Ovary (tissue), 9 donors: ENCODE data around the gene SLC39A2. TPM values are rescaled to one million over a fixed set of nuclear protein-coding genes. Genes with fewer than 3 reads are reported as not detected.

Source experiments
- DNase-seq, 5 donors: peaks; one replicate each; pipeline ENCODE4 v3.0.0-alpha.2; 2019 to 2020
- H3K27ac ChIP-seq, 2 donors: fragments of 200-600 bp; one replicate each; pipeline versions ENCODE4 v1.5.1 to v1.8.0; 2019 to 2022
- H3K27me3 ChIP-seq: fragments of 200-600 bp; one replicate; pipeline ENCODE4 v1.8.0; 2022
- H3K36me3 ChIP-seq: fragments of 200-600 bp; sonication (generic); one replicate; pipeline ENCODE4 v1.5.1; 2019
- H3K4me1 ChIP-seq: one replicate; pipeline ENCODE4 v1.8.1; 2013; ENCODE audit warnings: mild to moderate bottlenecking, moderate library complexity; ENCODE audit not compliant: insufficient read depth
- H3K4me3 ChIP-seq: fragments of 200-600 bp; sonication (generic); one replicate; pipeline ENCODE4 v1.5.1; 2017
- H3K9me3 ChIP-seq, 2 donors: fragments of 200-600 bp in 1 of 2; sonication (generic) in 1 of 2; one replicate each; pipeline versions ENCODE4 v1.5.1 to v1.8.1; 2013 to 2019; ENCODE audit warnings: mild to moderate bottlenecking in 1 of 2, moderate library complexity in 1 of 2
- CTCF ChIP-seq, 3 donors: fragments of 450-650 bp in 2 of 3; fragments of 200-600 bp in 1 of 3; IDR thresholded peaks; one replicate each; pipeline versions ENCODE4 v1.5.1 to v1.8.0; 2016 to 2022; ENCODE audit warnings: antibody characterized with exemption in 3 of 3, mild to moderate bottlenecking in 1 of 3
- EP300 ChIP-seq: sonication (generic); formaldehyde crosslinking; IDR thresholded peaks from one replicate; pipeline ENCODE4 v1.6.1; 2017; ENCODE audit warnings: antibody characterized with exemption
- POLR2A ChIP-seq: fragments of 450-650 bp; IDR thresholded peaks from one replicate; pipeline ENCODE4 v1.6.1; 2017; ENCODE audit warnings: antibody characterized with exemption, mild to moderate bottlenecking, moderate library complexity
- WGBS, 3 donors: extraction: QIAGEN DNeasy Blood & Tissue Kit in 1 of 3; methylation state at CpG; one replicate each; pipeline versions ENCODE4 v1.1.5 to v1.1.7; 2013 to 2017; 5-methylcytosine and 5-hydroxymethylcytosine counted together
- intact Hi-C, 4 donors: fragments of 100-400 bp; cut with DNase I; formaldehyde crosslinking; loops; one replicate each; pipeline versions ENCODE4 v1.11.0 to v1.15.1; 2022 to 2023
- microRNA-seq, 3 donors: library from miRNA; unstranded; fragments of <30 nt; microRNA quantifications; one replicate each; pipeline versions ENCODE4 to v1.2.0, GENCODE V29; 2019 to 2020
- polyA plus RNA-seq, 2 donors: library from polyadenylated mRNA; stranded (reverse); fragments of 200-250 nt in 1 of 2; fragments of 350-450 nt in 1 of 2; fragmentation: Illumina TruSeq in 1 of 2; extraction: RNeasy Lipid Tissue Mini Kit (QIAGEN cat#74804) in 1 of 2; gene quantifications; one replicate each; pipeline ENCODE4 v1.2.3, GENCODE V29; 2013 to 2014
- small RNA-seq: library from RNA; depleted of rRNA; stranded (forward); fragments of <200 nt; gene quantifications from one replicate; pipeline ENCODE3, GENCODE V24; 2016
- total RNA-seq, 7 donors: library from RNA; depleted of rRNA in 2 of 7; stranded (reverse); fragments of >200 nt in 2 of 7; fragmentation: NEBNext Ultra II Directional in 3 of 7; extraction: Animal tissue kit (Norgen Biotek cat#: 25700) in 3 of 7; gene quantifications; one replicate each; pipeline versions ENCODE4 v1.1.0 to v1.2.4, GENCODE V29; 2016 to 2023
- donor health status: DM: no; HTN: no; CAD: no; lungs with moderate emphysema.
- donor health status: DM: no; HTN: no; CAD: no.
- donor health status: Bipolar disorder and iron deficiency.
- donor health status: DM: yes; HTN: yes; CAD: no.
- donor health status: DM: no; HTN: no; CAD: no.
- donor health status: DM: yes; HTN: yes; CAD: no.

Gene SLC39A2
- total and polyA plus RNA-seq, 9 donors = 0.28 to 0.30 TPM; not detected in 7

GRCh38 chr14:21049271-21049673 lies 50.2 kb downstream of the SLC39A2 start:
- WGBS, 3 donors = 42 to 52% (median 45%) methylated on average over 3 of the region's 3 CpGs
- Histone ChIP-seq H3K27ac (no peak overlapping the region), H3K27me3 (no peaks in the 10 kb centered on the region), H3K4me1 (peaks cover 3% of the 10 kb centered on the region), H3K9me3 (no peaks in the 10 kb centered on the region), H3K4me3 (no peak overlapping the region), H3K36me3 (no peaks in the 10 kb centered on the region)
- intact Hi-C loops = loop anchor here in 1 of 4 donors (10.0 kb wide), 1 partner anchor 54 kb away; the partner anchor contains the start of gene SLC39A2
- TF ChIP-seq POLR2A (no peak), EP300 (no peak), CTCF (IDR thresholded peaks at IDR 0.05) (no peak)
- DNase-seq = no peak

GRCh38 chr14:21050597-21050996 lies 51.5 kb downstream of the SLC39A2 start:
- Histone ChIP-seq H3K4me1 (peaks cover 3% of the 10 kb centered on the region), H3K4me3 (no peak overlapping the region), H3K27ac (no peak overlapping the region), H3K36me3 (no peaks in the 10 kb centered on the region), H3K9me3 (no peaks in the 10 kb centered on the region), H3K27me3 (no peaks in the 10 kb centered on the region)
- intact Hi-C loops = no loop called here
- WGBS, 3 donors = 70 to 80% (median 76%) methylated on average over 3 of the region's 3 CpGs
- no peak for TF ChIP-seq CTCF (IDR thresholded peaks at IDR 0.05)
- no peak for TF ChIP-seq POLR2A
- TF ChIP-seq EP300 = no peak
- DNase-seq = no peak

Small RNAs within 50 kb of the gene (microRNA-seq; reads per million reads assigned to microRNA genes)
- gene MIR6717 = 0 to 0.16 (median 0) reads per million in 3 donors

Small RNAs within 50 kb of the gene (small RNA-seq; reads per million reads assigned to genes)
- gene RN7SL189P = not detected

Other genes starting within 250 kb of the SLC39A2 start
- gene EDDM3B, start 230.9 kb upstream of the SLC39A2 start, total RNA-seq = not detected
- gene EDDM3B, start 230.9 kb upstream of the SLC39A2 start, polyA plus RNA-seq = not detected
- gene RNASE6, start 218.0 kb upstream of the SLC39A2 start, total RNA-seq = 1 to 10 TPM; 3.1 to 7.5 (median 5.0) TPM
- 10 to 100 TPM in 1 of 2 donors, 1 to 10 TPM in 1; 4.7 to 30.3 TPM for gene RNASE6, start 218.0 kb upstream of the SLC39A2 start, polyA plus RNA-seq
- gene RNASE1, start 196.4 kb upstream of the SLC39A2 start, total RNA-seq = 100 to 1,000 TPM in 6 of 7 donors, 10 to 100 TPM in 1; 62.5 to 293 (median 119) TPM
- gene RNASE1, start 196.4 kb upstream of the SLC39A2 start, polyA plus RNA-seq = 100 to 1,000 TPM; 203 to 985 TPM
- not detected for gene RNASE3, start 107.9 kb upstream of the SLC39A2 start, total RNA-seq
- under 1 TPM in 1 of 2 donors, not detected in 1; 0.24 TPM for gene RNASE3, start 107.9 kb upstream of the SLC39A2 start, polyA plus RNA-seq
- 1 to 10 TPM in 3 of 7 donors, under 1 TPM in 3, not detected in 1; 0.38 to 2.9 (median 0.76) TPM for gene RNASE2, start 43.8 kb upstream of the SLC39A2 start, total RNA-seq
- gene RNASE2, start 43.8 kb upstream of the SLC39A2 start, polyA plus RNA-seq = 1 to 10 TPM; 2.9 to 3.0 TPM
- 10 to 100 TPM; 42.5 to 65.1 (median 45.7) TPM for gene METTL17, start 9.3 kb upstream of the SLC39A2 start, total RNA-seq
- 10 to 100 TPM; 49.9 to 53.6 TPM for gene METTL17, start 9.3 kb upstream of the SLC39A2 start, polyA plus RNA-seq
- gene NDRG2, start 25.8 kb downstream of the SLC39A2 start, total RNA-seq = 100 to 1,000 TPM; 355 to 703 (median 417) TPM
- 100 to 1,000 TPM; 579 to 585 TPM for gene NDRG2, start 25.8 kb downstream of the SLC39A2 start, polyA plus RNA-seq
- 1 to 10 TPM in 5 of 7 donors, under 1 TPM in 1, not detected in 1; 0.72 to 2.5 (median 1.4) TPM for gene TPPP2, start 30.9 kb downstream of the SLC39A2 start, total RNA-seq
- gene TPPP2, start 30.9 kb downstream of the SLC39A2 start, polyA plus RNA-seq = 1 to 10 TPM in 1 of 2 donors, under 1 TPM in 1; 0.62 to 1.1 TPM
- gene RNASE13, start 35.5 kb downstream of the SLC39A2 start, total RNA-seq = not detected
- not detected for gene RNASE13, start 35.5 kb downstream of the SLC39A2 start, polyA plus RNA-seq
- not detected for gene RNASE7, start 43.1 kb downstream of the SLC39A2 start, total RNA-seq
- not detected for gene RNASE7, start 43.1 kb downstream of the SLC39A2 start, polyA plus RNA-seq
- gene RNASE8, start 58.5 kb downstream of the SLC39A2 start, total RNA-seq = not detected
- not detected for gene RNASE8, start 58.5 kb downstream of the SLC39A2 start, polyA plus RNA-seq
- 10 to 100 TPM; 31.0 to 98.3 (median 66.1) TPM for gene ARHGEF40, start 71.0 kb downstream of the SLC39A2 start, total RNA-seq
- gene ARHGEF40, start 71.0 kb downstream of the SLC39A2 start, polyA plus RNA-seq = 10 to 100 TPM; 29.8 to 34.3 TPM
- 10 to 100 TPM; 27.7 to 60.9 (median 33.4) TPM for gene ZNF219, start 99.4 kb downstream of the SLC39A2 start, total RNA-seq
- 10 to 100 TPM in 1 of 2 donors, 1 to 10 TPM in 1; 4.8 to 31.0 TPM for gene ZNF219, start 99.4 kb downstream of the SLC39A2 start, polyA plus RNA-seq
- gene TMEM253, start 101.8 kb downstream of the SLC39A2 start, total RNA-seq = 1 to 10 TPM in 2 of 7 donors, under 1 TPM in 5; 0.24 to 1.3 (median 0.56) TPM
- gene TMEM253, start 101.8 kb downstream of the SLC39A2 start, polyA plus RNA-seq = under 1 TPM; 0.40 to 0.98 TPM
- gene OR5AU1, start 156.8 kb downstream of the SLC39A2 start, total RNA-seq = not detected
- gene OR5AU1, start 156.8 kb downstream of the SLC39A2 start, polyA plus RNA-seq = not detected